ENCODE results near the gene B4GAT1. TPM values are rescaled to one million over a fixed set of nuclear protein-coding genes. Genes with fewer than 3 reads are reported as not detected.

Gene B4GAT1
- total RNA-seq, 1 experiment from 2014 or later = 6.7 TPM

- BruUV-seq (replicated peaks) = no TSS peak
- Mint-ChIP-seq H3K27ac (ENCODE audit: low read depth, unreplicated experiment) (peak overlapping the region; percentile 4), H3K36me3 (ENCODE audit: insufficient read depth, unreplicated experiment) (peaks cover 12% of the 10 kb centered on the region), H3K4me3 (ENCODE audit: unreplicated experiment) (no peak overlapping the region), H3K4me1 (ENCODE audit: insufficient read depth, unreplicated experiment) (peaks cover 52% of the 10 kb centered on the region), H3K27me3 (ENCODE audit: insufficient read depth, unreplicated experiment) (no peaks in the 10 kb centered on the region), H3K9me3 (ENCODE audit: unreplicated experiment) (no peaks in the 10 kb centered on the region)
- DNase-seq (ENCODE audit: unreplicated experiment) = peak; percentile 36
- TF ChIP-seq CTCF (IDR thresholded peaks at IDR 0.05; ENCODE audit: unreplicated experiment) = no peak
- ChIA-PET POLR2A (interaction anchor here (0.6 to 1.8 kb wide), 10 partner anchors 8 to 45 kb away, joined by 3 to 20 read pairs (median 7); partner anchors contain the start of genes BRMS1, RIN1 and YIF1A), CTCF (interaction anchor here (0.7 to 1.0 kb wide), 3 partner anchors 15 to 368 kb away, joined by 4 to 6 read pairs (median 5); no protein-coding TSS in a partner anchor)
- intact Hi-C loops (cut with micrococcal nuclease) = loop anchor here (1.0 kb wide), 3 partner anchors 9 to 62 kb away; partner anchors contain the start of gene RIN1
Observed at GRCh38 chr11:66327171-66328030, 20.0 kb downstream of the B4GAT1 start.

- Mint-ChIP-seq H3K4me3 (ENCODE audit: unreplicated experiment) (no peak overlapping the region), H3K9me3 (ENCODE audit: unreplicated experiment) (no peaks in the 10 kb centered on the region), H3K27ac (ENCODE audit: low read depth, unreplicated experiment) (peak overlapping the region; percentile 76), H3K27me3 (ENCODE audit: insufficient read depth, unreplicated experiment) (no peaks in the 10 kb centered on the region), H3K36me3 (ENCODE audit: insufficient read depth, unreplicated experiment) (peaks cover 6% of the 10 kb centered on the region), H3K4me1 (ENCODE audit: insufficient read depth, unreplicated experiment) (peaks cover 52% of the 10 kb centered on the region)
- ChIA-PET CTCF (interaction anchor here (0.7 to 1.0 kb wide), 4 partner anchors 14 to 369 kb away, joined by 3 to 6 read pairs (median 4); no protein-coding TSS in a partner anchor), POLR2A (interaction anchor here (0.6 to 1.8 kb wide), 11 partner anchors 8 to 351 kb away, joined by 3 to 20 read pairs (median 4); partner anchors contain the start of genes BRMS1, RIN1 and YIF1A)
- no peak for TF ChIP-seq CTCF (IDR thresholded peaks at IDR 0.05; ENCODE audit: unreplicated experiment)
- no TSS peak for BruUV-seq (replicated peaks)
- DNase-seq (ENCODE audit: unreplicated experiment) = peak; percentile 33
- intact Hi-C loops (cut with micrococcal nuclease) = no loop called here
Observed at GRCh38 chr11:66326261-66327111, 20.9 kb downstream of the B4GAT1 start.

- Mint-ChIP-seq H3K9me3 (ENCODE audit: unreplicated experiment) (no peaks in the 10 kb centered on the region), H3K4me3 (ENCODE audit: unreplicated experiment) (no peak overlapping the region), H3K27ac (ENCODE audit: low read depth, unreplicated experiment) (no peak overlapping the region), H3K36me3 (ENCODE audit: insufficient read depth, unreplicated experiment) (no peaks in the 10 kb centered on the region), H3K27me3 (ENCODE audit: insufficient read depth, unreplicated experiment) (no peaks in the 10 kb centered on the region), H3K4me1 (ENCODE audit: insufficient read depth, unreplicated experiment) (peaks cover 51% of the 10 kb centered on the region)
- TF ChIP-seq CTCF (IDR thresholded peaks at IDR 0.05; ENCODE audit: unreplicated experiment) = no peak
- ChIA-PET POLR2A (interaction anchor here (1.1 to 1.2 kb wide), 2 partner anchors 14 to 20 kb away, joined by 4 to 5 read pairs; partner anchors contain the start of gene BRMS1), CTCF (interaction anchor here (1.3 kb wide), 1 partner anchor 14 kb away, joined by 6 read pairs; no protein-coding TSS in a partner anchor)
- intact Hi-C loops (cut with micrococcal nuclease) = no loop called here
- no TSS peak for BruUV-seq (replicated peaks)
- no peak for DNase-seq (ENCODE audit: unreplicated experiment)
Observed at GRCh38 chr11:66325263-66325671, 22.2 kb downstream of the B4GAT1 start.

All from MCF 10A (cell line).